ENCODE data around the gene RAB3IP.
"Not testable (repeated sequence)": the region's sequence is repeated elsewhere in the genome, so short reads cannot be mapped to it uniquely, and the experiment has no call there.

RAB3IP gene

DNA sequence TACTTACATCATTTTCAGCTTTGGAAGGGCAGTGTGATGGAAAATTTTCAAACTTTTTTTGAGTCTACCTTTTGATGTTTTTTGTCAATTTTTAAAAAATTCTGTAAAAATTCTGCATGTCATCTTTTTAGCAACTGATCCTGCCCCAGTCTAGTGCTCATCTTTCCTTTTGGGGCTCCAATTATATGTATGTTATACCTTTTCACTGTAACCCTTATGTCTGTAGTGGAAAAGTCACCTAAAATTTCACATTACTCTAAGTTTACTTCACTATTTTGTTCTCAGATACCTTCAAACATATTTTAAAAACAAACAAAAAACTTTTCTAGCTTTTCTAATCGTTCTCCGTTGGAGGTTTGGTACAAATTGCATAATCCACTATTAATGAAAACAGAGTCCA, 53.9 kb downstream of the RAB3IP start:
- Histone ChIP-seq H3K4me2 (ENCODE audit: low read length) (no peak overlapping the region), H3K9ac (ENCODE audit: low read length) (no peak overlapping the region), H3K27me3 (ENCODE audit: low read depth, low read length) (no peaks in the 10 kb centered on the region), H3K4me1 (ENCODE audit: low read length) (no peaks in the 10 kb centered on the region), H2AFZ (ENCODE audit: low read depth, low read length) (no peak overlapping the region), H3K9me3 (ENCODE audit: insufficient read depth, low read length) (0 out of 2 replicates have a peak, but pooled peaks cover 4% of the 10 kb centered on the region), H3K4me3 (ENCODE audit: low read length) (no peak overlapping the region), H3K79me2 (ENCODE audit: low read length) (no peaks in the 10 kb centered on the region), H3K36me3 (replicated peaks; ENCODE audit: low read depth, low read length) (peaks cover 57% of the 10 kb centered on the region), H3K27ac (ENCODE audit: low read length) (no peak overlapping the region), H4K20me1 (ENCODE audit: insufficient read depth, low read length) (no peaks in the 10 kb centered on the region)
- TF ChIP-seq, protein P1, sequence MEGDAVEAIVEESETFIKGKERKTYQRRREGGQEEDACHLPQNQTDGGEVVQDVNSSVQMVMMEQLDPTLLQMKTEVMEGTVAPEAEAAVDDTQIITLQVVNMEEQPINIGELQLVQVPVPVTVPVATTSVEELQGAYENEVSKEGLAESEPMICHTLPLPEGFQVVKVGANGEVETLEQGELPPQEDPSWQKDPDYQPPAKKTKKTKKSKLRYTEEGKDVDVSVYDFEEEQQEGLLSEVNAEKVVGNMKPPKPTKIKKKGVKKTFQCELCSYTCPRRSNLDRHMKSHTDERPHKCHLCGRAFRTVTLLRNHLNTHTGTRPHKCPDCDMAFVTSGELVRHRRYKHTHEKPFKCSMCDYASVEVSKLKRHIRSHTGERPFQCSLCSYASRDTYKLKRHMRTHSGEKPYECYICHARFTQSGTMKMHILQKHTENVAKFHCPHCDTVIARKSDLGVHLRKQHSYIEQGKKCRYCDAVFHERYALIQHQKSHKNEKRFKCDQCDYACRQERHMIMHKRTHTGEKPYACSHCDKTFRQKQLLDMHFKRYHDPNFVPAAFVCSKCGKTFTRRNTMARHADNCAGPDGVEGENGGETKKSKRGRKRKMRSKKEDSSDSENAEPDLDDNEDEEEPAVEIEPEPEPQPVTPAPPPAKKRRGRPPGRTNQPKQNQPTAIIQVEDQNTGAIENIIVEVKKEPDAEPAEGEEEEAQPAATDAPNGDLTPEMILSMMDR (IDR thresholded peaks at IDR 0.05; ENCODE audit: low read depth, low read length): no peak
- TF ChIP-seq EZH2phosphoT487 (IDR thresholded peaks at IDR 0.05; ENCODE audit: low read depth): no peak

DNA sequence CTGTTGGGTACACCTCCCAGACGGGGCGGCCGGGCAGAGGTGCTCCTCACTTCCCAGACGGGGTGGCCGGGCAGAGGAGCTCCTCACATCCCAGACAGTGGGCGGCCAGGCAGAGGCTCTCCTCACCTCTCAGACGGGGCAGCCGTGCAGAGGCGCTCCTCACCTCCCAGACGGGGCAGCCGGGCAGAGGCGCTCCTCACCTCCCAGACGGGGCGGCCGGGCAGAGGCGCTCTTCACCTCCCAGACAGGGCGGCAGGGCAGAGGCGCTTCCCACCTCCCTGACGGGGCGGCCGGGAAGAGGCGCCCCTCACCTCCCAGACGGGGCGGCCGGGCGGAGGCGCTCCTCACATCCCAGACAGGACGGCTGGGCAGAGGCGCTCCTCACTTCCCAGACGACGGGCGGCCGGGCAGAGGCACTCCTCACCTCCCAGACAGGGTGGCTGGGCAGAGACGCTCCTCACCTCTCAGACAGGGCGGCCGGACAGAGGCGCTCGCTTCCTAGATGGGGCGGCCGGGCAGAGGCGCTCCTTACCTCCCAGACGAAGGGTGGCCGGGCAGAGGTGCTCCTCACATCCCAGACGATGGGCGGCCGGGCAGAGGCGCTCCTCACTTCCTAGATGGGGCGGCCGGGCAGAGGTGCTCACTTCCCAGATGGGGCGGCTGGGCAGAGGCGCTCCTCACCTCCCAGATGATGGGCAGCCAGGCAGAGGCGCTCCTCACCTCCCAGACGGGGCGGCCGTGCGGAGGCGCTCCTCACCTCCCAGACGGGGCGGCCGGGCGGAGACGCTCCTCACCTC, 68.6 kb downstream of the RAB3IP start:
- not testable (repeated sequence) for H3K9ac ChIP-seq (ENCODE audit: low read length); H4K20me1 ChIP-seq (ENCODE audit: insufficient read depth, low read length); H3K27me3 ChIP-seq (ENCODE audit: low read depth, low read length); H3K27ac ChIP-seq (ENCODE audit: low read length); H3K4me3 ChIP-seq (ENCODE audit: low read length); H3K4me1 ChIP-seq (ENCODE audit: low read length); H3K79me2 ChIP-seq (ENCODE audit: low read length); H3K4me2 ChIP-seq (ENCODE audit: low read length); H2AFZ ChIP-seq (ENCODE audit: low read depth, low read length); H3K9me3 ChIP-seq (ENCODE audit: insufficient read depth, low read length)
- H3K36me3 ChIP-seq (replicated peaks; ENCODE audit: low read depth, low read length): peaks cover 20% of the 10 kb centered on the region

DNA sequence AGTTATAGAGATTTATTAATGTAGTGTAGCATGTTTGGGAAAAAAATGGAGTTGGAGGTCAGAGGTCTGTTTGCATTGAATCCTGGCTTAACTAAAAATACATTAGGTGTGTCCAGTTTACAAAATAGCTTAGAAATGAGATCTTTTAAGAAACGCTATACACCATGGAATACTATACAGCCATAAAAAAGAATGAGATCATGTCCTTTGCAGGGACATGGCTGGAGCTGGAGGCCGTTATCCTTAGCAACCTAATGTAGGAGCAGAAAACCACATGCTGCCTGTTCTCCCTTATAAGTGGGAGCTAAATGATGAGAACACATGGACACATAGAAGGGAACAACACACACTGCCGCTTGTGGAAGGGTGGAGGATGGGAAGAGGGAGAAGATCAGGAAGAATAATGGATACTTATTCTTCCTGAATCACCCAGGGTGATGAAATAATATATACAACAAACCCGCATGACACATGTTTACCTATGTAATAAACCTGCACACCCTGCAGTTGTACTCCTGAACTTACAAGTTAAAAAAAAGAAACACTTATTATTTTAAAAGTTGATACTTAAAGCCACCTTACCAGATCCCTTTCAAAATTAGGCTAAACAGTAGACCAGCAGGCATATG, 72.3 kb downstream of the RAB3IP start:
- TF ChIP-seq EZH2phosphoT487 (IDR thresholded peaks at IDR 0.05; ENCODE audit: low read depth): no peak
- TF ChIP-seq, protein P1 (IDR thresholded peaks at IDR 0.05; ENCODE audit: low read depth, low read length): no peak
- Histone ChIP-seq H3K36me3 (replicated peaks; ENCODE audit: low read depth, low read length) (peaks cover 20% of the 10 kb centered on the region), H4K20me1 (ENCODE audit: insufficient read depth, low read length) (no peaks in the 10 kb centered on the region)

DNA sequence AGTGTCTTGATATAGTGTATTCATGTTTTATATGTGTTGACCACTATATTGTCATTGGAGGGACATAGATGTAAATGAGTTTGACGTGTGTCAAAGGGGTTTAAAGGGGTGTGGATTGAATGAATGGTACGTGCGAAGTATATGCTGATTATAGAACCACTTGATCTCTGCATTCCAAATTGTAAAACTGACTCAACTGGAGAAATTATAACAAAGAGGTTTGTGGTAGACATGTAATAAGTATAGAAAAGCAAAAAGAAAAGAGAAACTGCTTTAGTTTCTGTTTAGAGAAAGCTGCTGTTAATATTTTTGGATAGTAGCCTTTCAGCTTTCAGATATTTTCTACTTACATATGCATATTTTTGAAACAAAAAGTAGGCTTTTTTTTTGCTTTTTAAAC, 77.4 kb downstream of the RAB3IP start:
- Histone ChIP-seq H2AFZ (ENCODE audit: low read depth, low read length) (no peak overlapping the region), H4K20me1 (ENCODE audit: insufficient read depth, low read length) (no peaks in the 10 kb centered on the region), H3K4me1 (ENCODE audit: low read length) (no peaks in the 10 kb centered on the region), H3K4me2 (ENCODE audit: low read length) (no peak overlapping the region), H3K9me3 (ENCODE audit: insufficient read depth, low read length) (no peaks in the 10 kb centered on the region), H3K79me2 (ENCODE audit: low read length) (no peaks in the 10 kb centered on the region), H3K4me3 (ENCODE audit: low read length) (no peak overlapping the region), H3K27ac (ENCODE audit: low read length) (no peak overlapping the region), H3K27me3 (ENCODE audit: low read depth, low read length) (no peaks in the 10 kb centered on the region), H3K9ac (ENCODE audit: low read length) (no peak overlapping the region), H3K36me3 (replicated peaks; ENCODE audit: low read depth, low read length) (peaks cover 12% of the 10 kb centered on the region)
- TF ChIP-seq, protein P1 (IDR thresholded peaks at IDR 0.05; ENCODE audit: low read depth, low read length): no peak
- TF ChIP-seq EZH2phosphoT487 (IDR thresholded peaks at IDR 0.05; ENCODE audit: low read depth): no peak

More for the DNA sequence above, 72.3 kb downstream of the RAB3IP start:
- Histone ChIP-seq H3K79me2 (ENCODE audit: low read length) (no peaks in the 10 kb centered on the region), H3K27me3 (ENCODE audit: low read depth, low read length) (no peaks in the 10 kb centered on the region), H2AFZ (ENCODE audit: low read depth, low read length) (no peak overlapping the region), H3K4me1 (ENCODE audit: low read length) (no peaks in the 10 kb centered on the region), H3K9me3 (ENCODE audit: insufficient read depth, low read length) (peaks cover 6% of the 10 kb centered on the region; the same call in 1 of the 2 replicates), H3K27ac (ENCODE audit: low read length) (no peak overlapping the region), H3K4me3 (ENCODE audit: low read length) (no peak overlapping the region), H3K9ac (ENCODE audit: low read length) (no peak overlapping the region), H3K4me2 (ENCODE audit: low read length) (no peak overlapping the region)

Data from OCI-LY3 (cell line).